ENCODE data around the gene NAA38. TPM values are rescaled to one million over a fixed set of nuclear protein-coding genes. Genes with fewer than 3 reads are reported as not detected.
"Not testable (repeated sequence)": the region's sequence is repeated elsewhere in the genome, so short reads cannot be mapped to it uniquely, and the experiment has no call there.

The NAA38 gene
- polyA plus RNA-seq, 4 donors: 40.1 to 142 (median 73.4) TPM

DNA sequence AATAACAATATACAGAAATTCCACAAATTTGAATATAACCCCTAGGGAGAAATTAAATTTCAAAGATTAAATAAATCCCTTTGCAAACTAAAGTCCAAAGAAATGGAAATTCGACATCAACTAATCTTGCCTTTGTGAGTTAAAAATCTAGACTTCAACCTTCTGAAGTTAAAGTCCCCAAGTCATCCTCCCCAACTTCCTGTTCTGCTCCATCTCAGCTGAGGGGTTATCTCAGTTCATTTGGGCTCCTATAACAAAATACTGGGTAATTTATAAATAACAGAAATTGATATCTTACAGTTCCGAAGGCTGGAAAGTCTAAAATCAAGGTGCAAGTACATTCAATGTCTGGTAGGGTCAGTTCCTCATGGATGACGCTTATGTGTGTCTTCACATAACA is 46.1 kb downstream of the NAA38 start:
- Histone ChIP-seq H3K9me3 (ENCODE audit: control insufficient read depth in 2 of 2, insufficient read depth in 1 of 2, low read depth in 1 of 2, low read length in 1 of 2) (no peaks in the 10 kb centered on the region), H3K36me3 (ENCODE audit: control insufficient read depth in 3 of 3, insufficient read depth in 2 of 3, low read depth in 1 of 3, low read length in 3 of 3) (no peaks in the 10 kb centered on the region)
- FAIRE-seq: no peak

DNA sequence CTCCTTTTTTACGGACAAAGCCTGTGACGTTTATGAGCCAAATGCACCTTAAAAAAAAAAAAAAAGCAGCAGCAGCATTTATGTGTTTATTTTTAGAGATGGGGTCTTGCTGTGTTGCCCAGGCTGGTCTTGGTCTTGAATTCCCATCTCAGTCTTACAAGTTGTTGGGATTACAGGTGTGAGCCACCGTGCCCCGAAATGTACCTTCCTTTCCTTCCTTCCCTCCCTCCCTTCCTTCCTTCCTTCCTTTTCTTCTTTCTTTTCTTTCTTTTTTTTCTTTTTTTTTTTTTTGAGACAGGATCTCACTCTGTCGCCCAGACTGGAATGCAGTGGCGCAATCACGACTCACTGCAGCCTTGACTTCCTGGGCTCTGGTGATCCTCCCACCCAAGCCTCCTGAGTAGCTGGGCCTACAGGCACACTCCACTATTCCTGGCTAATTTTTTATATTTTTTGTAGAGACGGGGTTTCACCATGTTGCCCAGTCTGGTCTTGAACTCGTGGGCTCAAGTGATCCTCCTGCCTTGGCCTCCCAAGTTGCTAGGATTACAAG is 47.5 kb downstream of the NAA38 start:
- DNase-seq; FAIRE-seq; H3K27ac ChIP-seq (ENCODE audit: low read depth in 1 of 3, low read length in 2 of 3); H3K4me3 ChIP-seq (ENCODE audit: low read depth in 1 of 3, low read length in 3 of 3); H3K9me3 ChIP-seq (ENCODE audit: control insufficient read depth in 2 of 2, insufficient read depth in 1 of 2, low read depth in 1 of 2, low read length in 1 of 2); H3K4me1 ChIP-seq (ENCODE audit: control insufficient read depth in 3 of 3, insufficient read depth in 2 of 3, low read depth in 1 of 3, low read length in 2 of 3); H3K27me3 ChIP-seq (ENCODE audit: control insufficient read depth in 3 of 3, insufficient read depth in 3 of 3, low read length in 3 of 3); H3K36me3 ChIP-seq (ENCODE audit: control insufficient read depth in 3 of 3, insufficient read depth in 2 of 3, low read depth in 1 of 3, low read length in 3 of 3): not testable (repeated sequence)
- WGBS, 3 donors: 79 to 87% (median 86%) methylated on average over 9 of the region's 9 CpGs

More for the DNA sequence above, 46.1 kb downstream of the NAA38 start:
- WGBS, 3 donors: 70 to 80% (median 73%) methylated on average over 3 of the region's 3 CpGs
- no peak for DNase-seq
- H3K4me1 ChIP-seq (ENCODE audit: control insufficient read depth in 3 of 3, insufficient read depth in 2 of 3, low read depth in 1 of 3, low read length in 2 of 3): no peaks in the 10 kb centered on the region
- H3K27me3 ChIP-seq (ENCODE audit: control insufficient read depth in 3 of 3, insufficient read depth in 3 of 3, low read length in 3 of 3): peaks cover 0 to 3% (median 0%) of the 10 kb centered on the region in 3 donors
- no peak overlapping the region for H3K4me3 ChIP-seq (ENCODE audit: low read depth in 1 of 3, low read length in 3 of 3)
- no peak overlapping the region for H3K27ac ChIP-seq (ENCODE audit: low read depth in 1 of 3, low read length in 2 of 3)

DNA sequence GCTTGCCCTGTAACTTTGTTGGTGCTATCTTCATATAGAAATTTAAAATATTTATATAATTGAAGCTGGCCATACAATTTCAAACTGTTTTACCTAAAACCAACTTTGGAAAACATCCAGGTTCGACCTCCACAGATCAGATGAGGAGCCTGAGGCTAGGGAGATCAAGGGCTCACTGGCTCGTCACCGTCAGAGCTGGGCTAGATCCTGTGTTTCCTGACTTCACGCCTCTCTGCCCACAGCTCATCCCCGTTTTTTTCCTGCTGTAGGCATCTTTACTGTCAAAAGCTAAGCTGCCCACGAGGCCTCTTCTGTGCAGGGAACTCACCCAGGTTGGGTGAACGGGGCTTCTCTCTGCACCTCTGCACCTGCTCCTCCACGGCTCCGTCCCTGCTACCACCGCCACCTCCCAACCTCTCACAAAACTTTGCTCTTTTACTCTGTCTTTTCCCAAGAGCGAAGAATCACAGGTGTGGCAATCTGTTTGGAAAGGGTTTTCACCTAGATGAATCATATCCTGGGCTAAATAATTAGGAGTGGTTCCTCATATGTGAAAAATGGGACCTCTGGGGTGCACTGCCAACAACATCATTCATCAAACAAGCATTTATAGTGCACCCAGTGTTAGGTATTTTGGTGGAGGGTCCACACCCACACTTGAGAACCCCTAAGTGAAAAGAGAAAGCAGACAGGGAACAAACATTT is 48.1 kb downstream of the NAA38 start:
- no peak for FAIRE-seq
- Histone ChIP-seq H3K36me3 (ENCODE audit: control insufficient read depth in 3 of 3, insufficient read depth in 2 of 3, low read depth in 1 of 3, low read length in 3 of 3) (no peaks in the 10 kb centered on the region), H3K27ac (ENCODE audit: low read depth in 1 of 3, low read length in 2 of 3) (no peak overlapping the region), H3K27me3 (ENCODE audit: control insufficient read depth in 3 of 3, insufficient read depth in 3 of 3, low read length in 3 of 3) (peaks cover 0 to 3% (median 0%) of the 10 kb centered on the region in 3 donors), H3K9me3 (ENCODE audit: control insufficient read depth in 2 of 2, insufficient read depth in 1 of 2, low read depth in 1 of 2, low read length in 1 of 2) (no peaks in the 10 kb centered on the region), H3K4me1 (ENCODE audit: control insufficient read depth in 3 of 3, insufficient read depth in 2 of 3, low read depth in 1 of 3, low read length in 2 of 3) (no peaks in the 10 kb centered on the region), H3K4me3 (ENCODE audit: low read depth in 1 of 3, low read length in 3 of 3) (no peak overlapping the region)
- WGBS, 3 donors: 69 to 73% (median 70%) methylated on average over 11 of the region's 11 CpGs
- DNase-seq: no peak

DNA sequence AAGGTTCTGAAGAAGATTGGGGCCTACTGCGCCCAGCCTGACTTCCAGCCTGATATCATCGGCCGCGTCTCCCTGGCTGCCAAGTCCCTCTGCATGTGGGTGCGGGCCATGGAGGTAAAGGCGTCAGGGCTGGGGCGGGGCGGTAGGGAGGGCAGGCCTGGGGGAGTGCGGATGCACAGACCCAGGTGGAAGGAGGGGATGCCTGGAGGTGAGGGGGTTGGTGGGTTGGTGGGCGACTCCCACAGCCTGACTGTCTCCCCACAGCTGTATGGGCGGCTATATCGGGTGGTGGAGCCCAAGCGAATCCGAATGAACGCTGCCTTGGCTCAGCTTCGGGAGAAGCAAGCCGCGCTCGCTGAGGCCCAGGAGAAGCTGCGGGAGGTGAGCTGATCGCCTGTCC is 50.2 kb downstream of the NAA38 start:
- 85 to 87% (median 87%) methylated on average over 15 to 21 of the region's 21 CpGs for WGBS, 3 donors
- no peak for FAIRE-seq
- DNase-seq: no peak
- Histone ChIP-seq H3K9me3 (ENCODE audit: control insufficient read depth in 2 of 2, insufficient read depth in 1 of 2, low read depth in 1 of 2, low read length in 1 of 2) (no peaks in the 10 kb centered on the region), H3K36me3 (ENCODE audit: control insufficient read depth in 3 of 3, insufficient read depth in 2 of 3, low read depth in 1 of 3, low read length in 3 of 3) (no peaks in the 10 kb centered on the region), H3K27me3 (ENCODE audit: control insufficient read depth in 3 of 3, insufficient read depth in 3 of 3, low read length in 3 of 3) (peaks cover 0 to 3% (median 0%) of the 10 kb centered on the region in 3 donors), H3K4me1 (ENCODE audit: control insufficient read depth in 3 of 3, insufficient read depth in 2 of 3, low read depth in 1 of 3, low read length in 2 of 3) (no peaks in the 10 kb centered on the region), H3K27ac (ENCODE audit: low read depth in 1 of 3, low read length in 2 of 3) (no peak overlapping the region), H3K4me3 (ENCODE audit: low read depth in 1 of 3, low read length in 3 of 3) (no peak overlapping the region)

Other genes starting within 250 kb of the NAA38 start
- gene FXR2, start 242.7 kb downstream of the NAA38 start, polyA plus RNA-seq: 10 to 100 TPM; 25.1 to 41.1 (median 30.9) TPM
- 1,000 to 10,000 TPM in 2 of 4 donors, 100 to 1,000 TPM in 2; 204 to 1,210 (median 689) TPM for gene SAT2, start 229.7 kb downstream of the NAA38 start, polyA plus RNA-seq
- 10 to 100 TPM in 3 of 4 donors, 1 to 10 TPM in 1; 2.6 to 38.8 (median 20.6) TPM for gene SHBG, start 227.4 kb downstream of the NAA38 start, polyA plus RNA-seq
- gene ATP1B2, start 206.6 kb downstream of the NAA38 start, polyA plus RNA-seq: 1 to 10 TPM in 2 of 4 donors, not detected in 2; 1.1 to 1.9 TPM
- 10 to 100 TPM in 2 of 4 donors, 1 to 10 TPM in 2; 8.7 to 51.8 (median 26.3) TPM for gene TP53, start 170.1 kb downstream of the NAA38 start, polyA plus RNA-seq
- 10 to 100 TPM in 3 of 4 donors, 1 to 10 TPM in 1; 7.1 to 17.7 (median 11.2) TPM for gene WRAP53, start 169.1 kb downstream of the NAA38 start, polyA plus RNA-seq
- 1 to 10 TPM in 2 of 4 donors, not detected in 2; 1.1 to 2.0 TPM for gene EFNB3, start 152.4 kb downstream of the NAA38 start, polyA plus RNA-seq
- gene DNAH2, start 139.8 kb downstream of the NAA38 start, polyA plus RNA-seq: under 1 TPM in 2 of 4 donors, not detected in 2; 0.04 to 0.09 TPM
- gene KDM6B, start 23.3 kb downstream of the NAA38 start, polyA plus RNA-seq: 10 to 100 TPM in 3 of 4 donors, 1 to 10 TPM in 1; 8.4 to 26.1 (median 16.7) TPM
- gene TMEM88, start 2.5 kb downstream of the NAA38 start, polyA plus RNA-seq: 10 to 100 TPM in 1 of 4 donors, 1 to 10 TPM in 3; 3.8 to 17.5 (median 7.3) TPM
- 10 to 100 TPM in 1 of 4 donors, 1 to 10 TPM in 3; 4.9 to 13.0 (median 6.4) TPM for gene CYB5D1, start 444 bp upstream of the NAA38 start, polyA plus RNA-seq
- gene CHD3, start 31.2 kb upstream of the NAA38 start, polyA plus RNA-seq: 10 to 100 TPM; 23.7 to 60.4 (median 36.7) TPM
- 1 to 10 TPM; 1.9 to 3.0 (median 2.5) TPM for gene RNF227, start 58.7 kb upstream of the NAA38 start, polyA plus RNA-seq
- gene KCNAB3, start 72.3 kb upstream of the NAA38 start, polyA plus RNA-seq: 1 to 10 TPM; 1.3 to 3.9 (median 1.7) TPM
- 100 to 1,000 TPM; 103 to 152 (median 118) TPM for gene TRAPPC1, start 74.4 kb upstream of the NAA38 start, polyA plus RNA-seq
- 10 to 100 TPM; 18.4 to 24.6 (median 24.0) TPM for gene CNTROB, start 74.6 kb upstream of the NAA38 start, polyA plus RNA-seq
- under 1 TPM in 1 of 4 donors, not detected in 3; 0.81 TPM for gene GUCY2D, start 145.1 kb upstream of the NAA38 start, polyA plus RNA-seq
- gene ALOX15B, start 181.5 kb upstream of the NAA38 start, polyA plus RNA-seq: 1 to 10 TPM in 2 of 4 donors, under 1 TPM in 2; 0.31 to 2.0 (median 1.2) TPM
- 1 to 10 TPM in 1 of 4 donors, under 1 TPM in 3; 0.45 to 3.0 (median 0.73) TPM for gene ALOX12B, start 230.2 kb upstream of the NAA38 start, polyA plus RNA-seq